Right lobe of liver (tissue), 6 donors: ENCODE measurements around the gene DNAH8. TPM values are rescaled to one million over a fixed set of nuclear protein-coding genes. Genes with fewer than 3 reads are reported as not detected.

Experiments used
- ATAC-seq, 4 donors: fragments of 200-7000 bp; cut with Tn5 transposase; one replicate each; pipeline ENCODE4 v1.9.1; 2020; ENCODE audit warnings: mild to moderate bottlenecking in 4 of 4, moderate library complexity in 4 of 4
- DNase-seq, 3 donors: peaks; one replicate each; pipeline ENCODE4 v3.0.0-alpha.2; 2020
- H3K27ac ChIP-seq, 3 donors: fragments of 200-600 bp; one replicate each; pipeline ENCODE4 v1.8.0; 2022
- H3K27me3 ChIP-seq, 2 donors: fragments of 200-600 bp; one replicate each; pipeline ENCODE4 v1.8.0; 2022
- H3K36me3 ChIP-seq, 4 donors: fragments of 200-600 bp; sonication (generic) in 1 of 4; one replicate each; pipeline versions ENCODE4 v1.5.1 to v1.8.0; 2017 to 2022; ENCODE audit warnings: control low read depth in 1 of 4
- H3K4me1 ChIP-seq, 4 donors: fragments of 200-600 bp; sonication (generic) in 1 of 4; one replicate each; pipeline versions ENCODE4 v1.5.1 to v1.8.0; 2017 to 2022; ENCODE audit warnings: control low read depth in 1 of 4
- H3K4me3 ChIP-seq, 3 donors: fragments of 200-600 bp; one replicate each; pipeline ENCODE4 v1.8.0; 2022
- H3K9me3 ChIP-seq, 4 donors: fragments of 200-600 bp; sonication (generic) in 1 of 4; one replicate each; pipeline versions ENCODE4 v1.5.1 to v1.8.0; 2017 to 2022; ENCODE audit warnings: control low read depth in 1 of 4
- CTCF ChIP-seq, 4 donors: fragments of 200-600 bp in 3 of 4; fragments of 450-650 bp in 1 of 4; IDR thresholded peaks; one replicate each; pipeline versions ENCODE4 v1.5.1 to v1.8.0; 2016 to 2022; ENCODE audit warnings: antibody characterized with exemption in 4 of 4, mild to moderate bottlenecking in 2 of 4
- POLR2A ChIP-seq: fragments of 450-650 bp; IDR thresholded peaks from one replicate; pipeline ENCODE4 v1.6.1; 2017; ENCODE audit warnings: antibody characterized with exemption, mild to moderate bottlenecking
- WGBS: methylation state at CpG from one replicate; pipeline ENCODE4 v1.1.6; 2018; ENCODE audit warnings: low coverage, low lambda C conversion rate; ENCODE audit not compliant: insufficient coverage; ENCODE audit errors: missing lambda C conversion rate; 5-methylcytosine and 5-hydroxymethylcytosine counted together
- intact Hi-C, 2 donors: fragments of 100-400 bp; cut with DNase I; formaldehyde crosslinking; loops; one replicate each; pipeline versions ENCODE4 v1.11.2 to v1.14.1; 2022
- total RNA-seq, 6 experiments: library from RNA; depleted of rRNA in 2 of 6; stranded (reverse); fragments of >200 nt in 2 of 6; fragmentation: NEBNext Ultra II Directional in 3 of 6; extraction: Animal tissue kit (Norgen Biotek cat#: 25700) in 3 of 6; gene quantifications; one replicate each; pipeline versions ENCODE4 v1.1.0 to v1.2.4, GENCODE V29; 2016 to 2023
- donor health status: DM: no; HTN: yes; CAD: no.
- donor health status: DM: no; HTN: no; CAD: no.
- donor health status: DM: no; HTN: no; CAD: no.
- donor health status: DM: no; HTN: yes; CAD: no.
- donor health status: DM: no; HTN: yes; CAD: no.

The DNAH8 gene
- total RNA-seq, 6 experiments from 2014 or later, result 0.02 TPM; not detected in 5

DNA sequence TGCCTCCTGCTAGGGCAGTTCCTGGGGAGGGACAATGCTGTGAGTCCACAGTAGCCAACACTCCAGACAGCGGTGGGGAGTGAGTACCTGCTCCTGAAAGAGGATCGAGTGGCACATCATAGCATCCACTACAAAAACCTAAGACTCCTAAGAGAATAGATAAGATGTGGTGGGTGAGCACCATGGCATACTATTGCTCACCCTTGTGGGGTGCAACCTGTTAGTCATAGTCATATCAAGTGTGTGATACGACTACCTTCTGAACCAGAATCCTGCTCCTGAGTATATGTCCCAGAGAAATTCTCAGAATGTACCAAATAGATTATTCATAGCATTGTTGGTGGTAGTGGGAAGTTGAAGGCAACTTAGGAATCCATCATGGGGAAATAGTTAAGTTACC is 270.7 kb downstream of the DNAH8 start:
- intact Hi-C loops, result loop anchor here in 1 of 2 donors (10.0 kb wide), 1 partner anchor 89 kb away; no protein-coding TSS in a partner anchor
- WGBS, result 77% methylated on average over 1 of the region's 3 CpGs
- DNase-seq, result no peak
- no peaks in the 10 kb centered on the region for H3K36me3 ChIP-seq
- H3K4me3 ChIP-seq, result no peak overlapping the region
- H3K27me3 ChIP-seq, result peaks cover 0 to 7% of the 10 kb centered on the region in 2 donors
- no peaks in the 10 kb centered on the region for H3K9me3 ChIP-seq
- no peak for ATAC-seq
- H3K27ac ChIP-seq, result no peak overlapping the region
- TF ChIP-seq CTCF (IDR thresholded peaks at IDR 0.05), result no peak
- TF ChIP-seq POLR2A, result no peak
- H3K4me1 ChIP-seq, result no peaks in the 10 kb centered on the region

- intact Hi-C loops, result loop anchor here in 1 of 2 donors (10.0 kb wide), 1 partner anchor 87 kb away; no protein-coding TSS in a partner anchor
- Histone ChIP-seq H3K4me1 (no peaks in the 10 kb centered on the region), H3K27ac (no peak overlapping the region), H3K4me3 (no peak overlapping the region), H3K9me3 (no peaks in the 10 kb centered on the region), H3K36me3 (no peaks in the 10 kb centered on the region), H3K27me3 (peaks cover 0 to 7% of the 10 kb centered on the region in 2 donors)
- no peak for DNase-seq
- no peak for ATAC-seq
- no peak for TF ChIP-seq CTCF (IDR thresholded peaks at IDR 0.05)
- TF ChIP-seq POLR2A, result no peak
Measured at GRCh38 chr6:38987503-38987902, 272.4 kb downstream of the DNAH8 start.

DNA sequence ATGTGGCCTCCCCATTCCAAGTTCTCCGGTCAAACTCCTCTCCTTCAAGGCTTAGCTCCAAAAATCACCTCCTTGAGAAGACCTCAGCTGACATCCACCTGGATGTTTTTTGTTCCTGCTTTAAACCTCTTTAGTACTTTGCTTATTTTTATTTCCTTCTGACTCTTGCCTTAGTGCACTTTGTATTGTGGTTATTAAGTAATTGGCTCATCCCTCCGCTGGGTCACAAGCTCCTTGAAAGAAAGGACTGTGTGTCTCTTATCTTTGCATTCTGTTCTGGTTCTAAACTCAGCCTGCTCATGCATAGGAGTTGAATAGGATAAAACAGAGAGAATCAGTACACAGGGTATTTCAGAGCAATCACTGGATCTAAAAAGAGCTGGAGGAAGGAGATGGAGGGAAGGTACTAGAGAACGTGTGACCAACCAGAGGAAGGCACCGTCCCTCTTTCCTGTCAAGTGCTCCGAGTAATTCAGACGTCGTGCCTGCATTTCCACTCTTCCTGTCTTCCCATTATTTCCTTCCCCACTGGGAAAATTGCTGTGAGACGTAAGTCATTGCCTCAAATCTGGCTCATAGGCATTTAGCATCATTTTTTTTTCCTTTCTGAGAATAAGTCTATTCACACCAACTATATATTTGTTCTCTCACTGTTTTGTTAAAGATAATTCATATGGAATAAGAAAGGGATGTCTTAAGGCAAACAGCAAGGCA is 273.8 kb downstream of the DNAH8 start:
- H3K9me3 ChIP-seq, result no peaks in the 10 kb centered on the region
- no peaks in the 10 kb centered on the region for H3K27me3 ChIP-seq
- ATAC-seq, result no peak
- intact Hi-C loops, result loop anchor here in 1 of 2 donors (10.0 kb wide), 1 partner anchor 86 kb away; no protein-coding TSS in a partner anchor
- H3K4me3 ChIP-seq, result no peak overlapping the region
- no peak overlapping the region for H3K27ac ChIP-seq
- no peaks in the 10 kb centered on the region for H3K4me1 ChIP-seq
- 52% methylated on average over 8 of the region's 8 CpGs for WGBS
- no peak for DNase-seq
- no peaks in the 10 kb centered on the region for H3K36me3 ChIP-seq
- TF ChIP-seq POLR2A, result no peak

GRCh38 chr6:38990475-38990874 is 275.4 kb downstream of the DNAH8 start:
- intact Hi-C loops, result no loop called here
- H3K27me3 ChIP-seq, result no peaks in the 10 kb centered on the region
- TF ChIP-seq CTCF (IDR thresholded peaks at IDR 0.05) (no peak), POLR2A (no peak)
- DNase-seq, result no peak
- H3K36me3 ChIP-seq, result no peaks in the 10 kb centered on the region
- 60% methylated on average over 5 of the region's 5 CpGs for WGBS
- no peaks in the 10 kb centered on the region for H3K9me3 ChIP-seq
- no peaks in the 10 kb centered on the region for H3K4me1 ChIP-seq
- H3K27ac ChIP-seq, result no peak overlapping the region
- ATAC-seq, result no peak
- H3K4me3 ChIP-seq, result no peak overlapping the region

DNA sequence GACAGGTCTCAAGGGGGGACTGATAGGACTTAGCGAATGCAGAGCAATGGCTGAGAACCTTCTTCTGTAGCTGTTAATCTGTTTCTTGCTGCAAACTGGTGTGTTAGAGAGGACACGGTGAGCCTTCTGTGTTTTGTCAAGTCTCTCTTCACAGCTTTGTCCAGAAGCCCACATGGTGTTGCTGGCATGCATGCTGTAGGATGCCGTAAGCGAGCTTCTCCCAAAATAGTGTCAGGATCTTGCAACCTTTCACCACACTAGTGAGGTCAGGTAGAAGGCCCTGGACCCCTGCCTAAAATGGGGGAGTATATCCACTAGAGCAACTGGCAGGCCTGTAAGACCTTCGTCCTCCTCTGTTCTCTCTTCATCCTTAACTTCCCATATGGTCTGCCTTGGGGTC is 281.6 kb downstream of the DNAH8 start:
- Histone ChIP-seq H3K9me3 (no peaks in the 10 kb centered on the region), H3K4me3 (no peak overlapping the region), H3K27me3 (peaks cover 0 to 2% of the 10 kb centered on the region in 2 donors), H3K27ac (no peak overlapping the region), H3K4me1 (no peaks in the 10 kb centered on the region), H3K36me3 (no peaks in the 10 kb centered on the region)
- TF ChIP-seq CTCF (IDR thresholded peaks at IDR 0.05) (no peak), POLR2A (no peak)
- DNase-seq (no peak), ATAC-seq (no peak)
- WGBS, result 62% methylated on average over 4 of the region's 5 CpGs
- intact Hi-C loops, result no loop called here
